HepG2 (cell line): ENCODE results near the gene BPIFB2. TPM values are rescaled to one million over a fixed set of nuclear protein-coding genes. Genes with fewer than 3 reads are reported as not detected.

Experiments used
- ARNTL ChIP-seq: sonication (generic); formaldehyde crosslinking; IDR thresholded peaks from 2 replicates; pipeline ENCODE4 v1.4.0; 2020; ENCODE audit warnings: mild to moderate bottlenecking, missing genetic modification reagents
- CHCHD3 ChIP-seq: sonication (generic); formaldehyde crosslinking; IDR thresholded peaks from 2 replicates; pipeline ENCODE4 v1.8.0; 2022; ENCODE audit warnings: mild to moderate bottlenecking, missing genetic modification reagents, moderate library complexity
- CREB3 ChIP-seq: sonication (generic); formaldehyde crosslinking; IDR thresholded peaks from 2 replicates; pipeline ENCODE4 v1.5.0; 2020; ENCODE audit warnings: missing genetic modification reagents
- FOXC1 ChIP-seq: sonication (generic); formaldehyde crosslinking; IDR thresholded peaks from 2 replicates; pipeline ENCODE4 v1.8.0; 2022; ENCODE audit warnings: mild to moderate bottlenecking, missing genetic modification reagents, borderline replicate concordance
- GATAD1 ChIP-seq: IDR thresholded peaks from 2 replicates; pipeline ENCODE4 v1.6.1; 2016; ENCODE audit warnings: missing genetic modification reagents, missing compliant biosample characterization
- HNF1B ChIP-seq: sonication (generic); formaldehyde crosslinking; IDR thresholded peaks from 2 replicates; pipeline ENCODE4 v1.5.1; 2020; ENCODE audit warnings: mild to moderate bottlenecking, moderate library complexity, missing genetic modification reagents
- HNF4A ChIP-seq: sonication (generic); formaldehyde crosslinking; IDR thresholded peaks from 2 replicates; pipeline ENCODE4 v1.4.0; 2020; ENCODE audit warnings: missing genetic modification reagents
- IKZF4 ChIP-seq: sonication (generic); formaldehyde crosslinking; IDR thresholded peaks from 2 replicates; pipeline ENCODE4 v1.5.1; 2020; ENCODE audit warnings: borderline replicate concordance, mild to moderate bottlenecking, low read depth, missing genetic modification reagents; ENCODE audit errors: not compliant biosample characterization
- JDP2 ChIP-seq: sonication (generic); formaldehyde crosslinking; IDR thresholded peaks from 2 replicates; pipeline ENCODE4 v1.8.1; 2022; ENCODE audit warnings: missing genetic modification reagents, borderline replicate concordance
- MYC ChIP-seq: sonication (generic); formaldehyde crosslinking; IDR thresholded peaks from 2 replicates; pipeline ENCODE4 v1.9.0; 2021; ENCODE audit warnings: missing genetic modification reagents, borderline replicate concordance
- TRIM22 ChIP-seq: fragments of 450-650 bp; IDR thresholded peaks from 2 replicates; pipeline ENCODE4 v1.6.1; 2017
- XRCC5 ChIP-seq: fragments of 200-400 bp; formaldehyde crosslinking; optimal IDR thresholded peaks from 2 replicates; pipeline ENCODE3; 2017; ENCODE audit warnings: mild to moderate bottlenecking, low read length
- ZNF33A ChIP-seq: sonication (generic); formaldehyde crosslinking; IDR thresholded peaks from 2 replicates; pipeline ENCODE4 v1.5.1; 2020; ENCODE audit warnings: missing genetic modification reagents, mild to moderate bottlenecking, moderate library complexity, borderline replicate concordance
- ZNF556 ChIP-seq: sonication (generic); formaldehyde crosslinking; IDR thresholded peaks from 2 replicates; pipeline ENCODE4 v1.4.0; 2020; ENCODE audit warnings: mild to moderate bottlenecking, missing genetic modification reagents, borderline replicate concordance
- ZNF709 ChIP-seq: sonication (generic); formaldehyde crosslinking; IDR thresholded peaks from 2 replicates; pipeline ENCODE4 v1.5.0; 2020; ENCODE audit warnings: mild to moderate bottlenecking, missing genetic modification reagents
- polyA plus RNA-seq, 8 experiments: library from polyadenylated mRNA; depleted of rRNA in 3 of 8; stranded (reverse) in 7 of 8; unstranded in 1 of 8; fragments of >200 nt; fragmentation: Illumina TruSeq in 4 of 8; extraction: Trizol in 4 of 8; gene quantifications; 2 replicates each; pipeline versions ENCODE4 v1.2.1 to v1.2.3, GENCODE V29; 2011 to 2016; ENCODE audit warnings: low read depth in 4 of 8, missing spikeins in 1 of 8, mixed read lengths in 1 of 8; ENCODE audit not compliant: insufficient read depth in 1 of 8
- total RNA-seq, 5 experiments: library from RNA; depleted of rRNA; stranded (reverse); fragments of >200 nt; fragmentation: Illumina TruSeq; extraction: Trizol; gene quantifications; 2 replicates each; pipeline ENCODE4 v1.2.3, GENCODE V29; 2016; ENCODE audit warnings: low read depth in 1 of 5
- TF ChIP-seq, protein P1 (sequence below), 2 experiments: sonication (generic) in 1 of 2; formaldehyde crosslinking in 1 of 2; IDR thresholded peaks; 2 replicates each; pipeline versions ENCODE4 v1.4.0 to v1.6.1; 2016 to 2020; ENCODE audit warnings: borderline replicate concordance in 1 of 2, low read depth in 1 of 2, mild to moderate bottlenecking in 1 of 2, missing genetic modification reagents in 1 of 2
- TF ChIP-seq, protein P2 (sequence below): sonication (generic); formaldehyde crosslinking; IDR thresholded peaks from 2 replicates; pipeline ENCODE4 v1.5.1; 2020; ENCODE audit warnings: missing genetic modification reagents, mild to moderate bottlenecking, borderline replicate concordance

BPIFB2 gene
- total and polyA plus RNA-seq, 2 of the 13 experiments (the other 11 are each of a cell fraction or from before 2014, with no cell fraction given), result 54.5 to 902 TPM

DNA sequence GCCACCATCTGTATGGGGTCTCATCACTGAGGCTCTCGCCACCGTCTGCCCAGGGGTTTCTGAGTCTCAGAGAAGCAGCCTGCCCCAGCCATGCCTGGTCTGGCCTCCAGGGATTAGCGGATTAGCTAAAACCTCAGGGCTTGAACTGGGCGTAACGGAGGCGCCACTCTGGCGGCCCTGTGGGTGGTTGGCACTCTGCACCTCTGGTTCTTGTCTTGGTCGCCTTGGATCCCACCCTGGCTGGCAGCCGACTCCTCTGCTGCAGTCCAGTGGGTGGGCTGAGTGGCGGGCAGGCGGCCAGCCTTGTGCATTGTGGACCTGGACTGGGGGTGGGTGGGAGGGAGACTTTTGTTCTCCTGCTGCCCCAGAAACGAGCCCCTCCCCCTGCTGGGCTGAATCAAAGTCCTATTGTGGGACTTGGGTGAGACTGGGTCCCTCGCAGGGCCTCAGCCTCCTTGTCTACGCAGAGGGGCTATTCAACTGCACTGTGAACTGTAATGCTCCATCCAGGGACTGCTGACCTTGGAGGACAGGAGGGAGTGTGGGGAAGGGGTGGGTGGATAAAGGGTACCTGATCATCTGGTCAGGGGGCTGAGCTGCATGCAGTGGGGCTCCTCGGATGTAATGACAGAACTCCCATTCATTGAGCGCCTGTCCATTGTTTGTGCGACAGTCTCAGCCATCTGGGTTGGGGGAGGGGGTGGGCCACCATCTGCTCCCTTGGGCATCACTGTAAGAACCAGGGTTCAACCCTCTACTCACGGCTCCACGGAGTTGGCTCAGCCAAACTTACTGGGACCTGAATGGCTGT is 27.2 kb upstream of the BPIFB2 start (continued):
- TF ChIP-seq, protein P1, sequence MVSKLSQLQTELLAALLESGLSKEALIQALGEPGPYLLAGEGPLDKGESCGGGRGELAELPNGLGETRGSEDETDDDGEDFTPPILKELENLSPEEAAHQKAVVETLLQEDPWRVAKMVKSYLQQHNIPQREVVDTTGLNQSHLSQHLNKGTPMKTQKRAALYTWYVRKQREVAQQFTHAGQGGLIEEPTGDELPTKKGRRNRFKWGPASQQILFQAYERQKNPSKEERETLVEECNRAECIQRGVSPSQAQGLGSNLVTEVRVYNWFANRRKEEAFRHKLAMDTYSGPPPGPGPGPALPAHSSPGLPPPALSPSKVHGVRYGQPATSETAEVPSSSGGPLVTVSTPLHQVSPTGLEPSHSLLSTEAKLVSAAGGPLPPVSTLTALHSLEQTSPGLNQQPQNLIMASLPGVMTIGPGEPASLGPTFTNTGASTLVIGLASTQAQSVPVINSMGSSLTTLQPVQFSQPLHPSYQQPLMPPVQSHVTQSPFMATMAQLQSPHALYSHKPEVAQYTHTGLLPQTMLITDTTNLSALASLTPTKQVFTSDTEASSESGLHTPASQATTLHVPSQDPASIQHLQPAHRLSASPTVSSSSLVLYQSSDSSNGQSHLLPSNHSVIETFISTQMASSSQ (IDR thresholded peaks at IDR 0.05; ENCODE audit: low read depth), result no peak
- TF ChIP-seq, protein P1 (CRISPR knock-in tag; IDR thresholded peaks at IDR 0.05; ENCODE audit: borderline replicate concordance), result 0 out of 2 replicates have a peak, but pooled peaks have one; percentile 22
- no peak for TF ChIP-seq HNF1B (CRISPR knock-in tag)
- TF ChIP-seq CREB3 (CRISPR knock-in tag), result no peak
- TF ChIP-seq MYC (CRISPR knock-in tag), result no peak
- TF ChIP-seq HNF4A, result 0 out of 2 replicates have a peak, but pooled peaks have one; percentile 10
- no peak for TF ChIP-seq ARNTL (CRISPR knock-in tag)
- no peak for TF ChIP-seq ZNF556 (CRISPR knock-in tag)
- no peak for TF ChIP-seq IKZF4 (CRISPR knock-in tag)
- TF ChIP-seq JDP2, result no peak
- TF ChIP-seq CHCHD3, result no peak
- TF ChIP-seq XRCC5, result no peak
- TF ChIP-seq ZNF709, result no peak
- TF ChIP-seq, protein P2, sequence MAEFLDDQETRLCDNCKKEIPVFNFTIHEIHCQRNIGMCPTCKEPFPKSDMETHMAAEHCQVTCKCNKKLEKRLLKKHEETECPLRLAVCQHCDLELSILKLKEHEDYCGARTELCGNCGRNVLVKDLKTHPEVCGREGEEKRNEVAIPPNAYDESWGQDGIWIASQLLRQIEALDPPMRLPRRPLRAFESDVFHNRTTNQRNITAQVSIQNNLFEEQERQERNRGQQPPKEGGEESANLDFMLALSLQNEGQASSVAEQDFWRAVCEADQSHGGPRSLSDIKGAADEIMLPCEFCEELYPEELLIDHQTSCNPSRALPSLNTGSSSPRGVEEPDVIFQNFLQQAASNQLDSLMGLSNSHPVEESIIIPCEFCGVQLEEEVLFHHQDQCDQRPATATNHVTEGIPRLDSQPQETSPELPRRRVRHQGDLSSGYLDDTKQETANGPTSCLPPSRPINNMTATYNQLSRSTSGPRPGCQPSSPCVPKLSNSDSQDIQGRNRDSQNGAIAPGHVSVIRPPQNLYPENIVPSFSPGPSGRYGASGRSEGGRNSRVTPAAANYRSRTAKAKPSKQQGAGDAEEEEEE (CRISPR knock-in tag), result no peak
- TF ChIP-seq ZNF33A (CRISPR knock-in tag), result no peak
- no peak for TF ChIP-seq FOXC1 (CRISPR knock-in tag)
- no peak for TF ChIP-seq TRIM22
- no peak for TF ChIP-seq GATAD1 (CRISPR knock-in tag)
